H7 (cell line): ENCODE measurements around the gene OR5V1. TPM values are rescaled to one million over a fixed set of nuclear protein-coding genes. Genes with fewer than 3 reads are reported as not detected.
"Not testable (repeated sequence)": the region's sequence is repeated elsewhere in the genome, so short reads cannot be mapped to it uniquely, and the experiment has no call there.

Source experiments
- DNase-seq: peaks from one replicate; pipeline ENCODE4 v3.0.0; 2012
- H3K27me3 ChIP-seq: 2 replicates; pipeline ENCODE4 v1.6.0; 2011; ENCODE audit warnings: mild to moderate bottlenecking, low read length; ENCODE audit not compliant: control insufficient read depth, insufficient read depth
- H3K36me3 ChIP-seq: replicated peaks from 2 replicates; pipeline ENCODE4 v1.5.1; 2011; ENCODE audit warnings: low read length; ENCODE audit not compliant: control insufficient read depth, insufficient read depth
- H3K4me3 ChIP-seq: 2 replicates; pipeline ENCODE4 v1.5.1; 2011; ENCODE audit warnings: low read depth, mild to moderate bottlenecking, control low read depth, low read length, moderate library complexity; ENCODE audit not compliant: insufficient read depth
- total RNA-seq: library from RNA; depleted of rRNA; stranded (reverse); fragments of >200 nt; shearing (Covaris generic); gene quantifications from 2 replicates; pipeline ENCODE4 v1.2.3, GENCODE V29; 2014; rRNA removed

The OR5V1 gene
- not detected in 2 replicates for total RNA-seq

GRCh38 chr6:29368765-29369164, at the start of gene OR5V1:
Gene OR5V1, minus strand, starts transcription at chr6:29368865. Its CDS starts 12,670 bp downstream, at chr6:29356195.
- H3K4me3 ChIP-seq, result no peak within 1 kb of the TSS
- H3K27me3 ChIP-seq, result no peaks in the 10 kb centered on the region
- DNase-seq, result no peak
- H3K36me3 ChIP-seq, result no peaks in the 10 kb centered on the region

GRCh38 chr6:29414588-29414987, 45.9 kb upstream of the OR5V1 start, which contains the start of gene OR12D1:
Gene OR12D1, plus strand, starts transcription at chr6:29414928.
- Histone ChIP-seq H3K27me3 (no peaks in the 10 kb centered on the region), H3K36me3 (no peaks in the 10 kb centered on the region), H3K4me3 (no peak within 1 kb of the TSS)
- no peak for DNase-seq

GRCh38 chr6:29403801-29404200, 35.1 kb upstream of the OR5V1 start:
- no peaks in the 10 kb centered on the region for H3K36me3 ChIP-seq
- H3K4me3 ChIP-seq, result no peak overlapping the region
- no peak for DNase-seq
- H3K27me3 ChIP-seq, result no peaks in the 10 kb centered on the region

- Histone ChIP-seq H3K4me3 (no peak overlapping the region), H3K27me3 (no peaks in the 10 kb centered on the region), H3K36me3 (no peaks in the 10 kb centered on the region)
- DNase-seq, result no peak
These were observed 30.9 kb upstream of the OR5V1 start for GRCh38 chr6:29399525-29399924.

GRCh38 chr6:29395331-29395730, 26.7 kb upstream of the OR5V1 start, which contains the start of gene OR12D2:
Gene OR12D2, plus strand, starts transcription at chr6:29395631. Its CDS starts 1,069 bp downstream, at chr6:29396700.
- Histone ChIP-seq H3K4me3 (no peak within 1 kb of the TSS), H3K36me3 (no peaks in the 10 kb centered on the region), H3K27me3 (no peaks in the 10 kb centered on the region)
- DNase-seq, result no peak

- Histone ChIP-seq H3K27me3 (no peaks in the 10 kb centered on the region), H3K36me3 (no peaks in the 10 kb centered on the region), H3K4me3 (no peak overlapping the region)
- no peak for DNase-seq
These were observed 19.9 kb upstream of the OR5V1 start for GRCh38 chr6:29388533-29388932.

GRCh38 chr6:29376003-29376402, 7.3 kb upstream of the OR5V1 start:
- peak; percentile 37 for DNase-seq
- H3K36me3 ChIP-seq, result no peaks in the 10 kb centered on the region
- H3K27me3 ChIP-seq, result no peaks in the 10 kb centered on the region
- no peak overlapping the region for H3K4me3 ChIP-seq

- no peak for DNase-seq
- Histone ChIP-seq H3K27me3 (no peaks in the 10 kb centered on the region), H3K36me3 (no peaks in the 10 kb centered on the region), H3K4me3 (no peak within 1 kb of the TSS)
These were observed 6.5 kb upstream of the OR5V1 start, which contains the start of gene OR12D3 for GRCh38 chr6:29375191-29375590. Gene OR12D3, minus strand, starts transcription at chr6:29375291. Its CDS starts 4 bp downstream, at chr6:29375287.

- no peak for DNase-seq
- Histone ChIP-seq H3K27me3 (no peaks in the 10 kb centered on the region), H3K4me3 (no peak overlapping the region), H3K36me3 (no peaks in the 10 kb centered on the region)
These were observed 13.1 kb downstream of the OR5V1 start for GRCh38 chr6:29355603-29356002.

- Histone ChIP-seq H3K4me3 (no peak overlapping the region), H3K27me3 (no peaks in the 10 kb centered on the region), H3K36me3 (no peaks in the 10 kb centered on the region)
- no peak for DNase-seq
These were observed 13.7 kb downstream of the OR5V1 start for GRCh38 chr6:29354980-29355379.

- not testable (repeated sequence) for H3K4me3 ChIP-seq, H3K36me3 ChIP-seq, DNase-seq, H3K27me3 ChIP-seq
These were observed 19.3 kb downstream of the OR5V1 start for GRCh38 chr6:29349348-29349747.

GRCh38 chr6:29345380-29345779, 23.3 kb downstream of the OR5V1 start:
- H3K36me3 ChIP-seq, result no peaks in the 10 kb centered on the region
- DNase-seq, result no peak
- H3K27me3 ChIP-seq, result no peaks in the 10 kb centered on the region

GRCh38 chr6:29336269-29336668, 32.4 kb downstream of the OR5V1 start:
- no peak for DNase-seq
- Histone ChIP-seq H3K27me3 (no peaks in the 10 kb centered on the region), H3K36me3 (no peaks in the 10 kb centered on the region), H3K4me3 (no peak overlapping the region)

More at GRCh38 chr6:29345380-29345779, 23.3 kb downstream of the OR5V1 start:
- H3K4me3 ChIP-seq, result no peak overlapping the region

- Histone ChIP-seq H3K36me3 (no peaks in the 10 kb centered on the region), H3K4me3 (no peak overlapping the region), H3K27me3 (no peaks in the 10 kb centered on the region)
- no peak for DNase-seq
These were observed 36.0 kb downstream of the OR5V1 start for GRCh38 chr6:29332676-29333075.

- no peaks in the 10 kb centered on the region for H3K27me3 ChIP-seq
- no peak for DNase-seq
- no peak overlapping the region for H3K4me3 ChIP-seq
- H3K36me3 ChIP-seq, result no peaks in the 10 kb centered on the region
These were observed 42.9 kb downstream of the OR5V1 start for GRCh38 chr6:29325777-29326176.

- not testable (repeated sequence) for H3K27me3 ChIP-seq, H3K4me3 ChIP-seq, H3K36me3 ChIP-seq, DNase-seq
These were observed 45.3 kb downstream of the OR5V1 start for GRCh38 chr6:29323332-29323731.
